Left forelimb (tissue), 1 donor: ENCODE results near the gene IL1B.
"Not testable (repeated sequence)": the region's sequence is repeated elsewhere in the genome, so short reads cannot be mapped to it uniquely, and the experiment has no call there.

Experiments
- DNase-seq: peaks from one replicate; pipeline ENCODE4 v3.0.0-alpha.2; 2018; ENCODE audit warnings: low spot score

The IL1B gene

GRCh38 chr2:112836695-112837117 is at the start of gene IL1B:
Gene IL1B, minus strand, starts transcription at chr2:112836779. Its CDS starts 550 bp downstream, at chr2:112836229.
- DNase-seq, result no peak

DNA sequence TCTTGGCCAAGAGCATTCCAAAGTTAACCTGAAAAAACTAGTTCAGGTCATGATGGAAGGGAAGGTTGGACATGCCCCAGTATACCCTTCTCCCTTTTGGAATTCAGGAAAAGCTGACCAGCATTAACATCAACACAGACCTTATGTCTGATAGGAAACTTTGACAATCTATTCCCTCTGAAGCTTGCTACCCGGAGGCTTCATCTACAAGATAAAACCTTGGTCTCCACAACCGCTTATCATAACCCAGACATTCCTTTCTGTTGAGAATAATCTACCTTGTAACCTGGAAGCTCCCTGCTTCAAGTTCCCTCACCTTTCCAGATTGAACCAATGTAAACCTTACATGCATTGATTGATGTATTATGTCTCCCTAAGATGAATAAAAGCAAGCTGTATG is 49.7 kb upstream of the IL1B start:
- no peak for DNase-seq

GRCh38 chr2:112885506-112885902 is 48.9 kb upstream of the IL1B start:
- DNase-seq, result no peak

DNA sequence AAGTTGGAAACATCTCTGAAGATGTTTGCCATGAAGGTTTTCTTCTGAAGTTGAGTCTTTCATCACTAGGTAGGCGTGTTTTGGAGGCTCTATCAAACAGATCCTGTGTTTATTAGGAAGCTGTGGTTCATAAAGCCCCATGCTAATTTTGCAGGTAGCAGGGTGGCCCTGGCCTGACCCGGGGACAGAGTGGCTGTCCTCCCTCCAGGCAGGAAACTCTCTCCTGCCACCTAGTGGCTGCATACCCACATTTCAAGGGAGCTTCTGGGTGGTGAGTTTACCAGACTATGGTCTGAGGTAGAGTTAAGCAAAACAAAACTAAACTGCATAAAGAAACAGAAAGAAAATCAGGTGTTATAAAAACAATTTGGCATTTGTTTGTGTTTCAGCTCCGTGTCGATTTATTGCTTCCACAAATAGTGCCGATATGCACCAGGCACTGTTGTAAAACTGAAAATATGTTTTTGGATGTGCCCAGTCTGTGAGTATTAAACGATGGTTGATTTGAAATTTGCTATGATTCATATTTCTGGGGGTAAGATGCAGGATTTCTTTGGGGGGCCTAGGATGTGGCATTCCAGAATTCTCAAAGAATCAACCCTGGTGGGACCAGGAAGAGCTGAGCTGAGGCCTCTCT is 48.4 kb upstream of the IL1B start:
- DNase-seq, result no peak

GRCh38 chr2:112883669-112884068 is 47.1 kb upstream of the IL1B start:
- no peak for DNase-seq

- no peak for DNase-seq
Measured at GRCh38 chr2:112881217-112881985, 44.8 kb upstream of the IL1B start.

GRCh38 chr2:112880696-112881095 is 44.1 kb upstream of the IL1B start:
- no peak for DNase-seq

DNA sequence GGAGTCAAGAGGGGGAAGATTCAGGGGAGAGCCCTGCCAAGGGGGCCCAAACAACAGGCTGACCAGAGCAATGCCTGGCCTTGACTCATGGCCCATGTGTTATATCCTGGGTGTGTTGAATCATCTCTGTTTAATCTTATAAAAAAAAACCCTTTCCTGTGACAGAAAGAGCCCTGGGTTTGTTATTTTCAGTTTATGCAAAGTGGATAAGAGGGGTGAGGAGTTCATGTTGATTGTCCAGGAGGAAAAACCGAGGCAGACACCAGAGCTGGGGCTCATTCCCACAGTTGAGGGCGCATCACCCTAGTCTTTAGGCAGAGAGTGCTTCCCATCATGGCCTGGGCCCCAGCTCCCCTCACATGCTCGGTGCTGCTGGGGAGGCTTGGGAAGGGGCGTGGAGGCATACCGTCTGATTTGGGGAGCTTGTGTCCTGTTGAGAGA is 43.5 kb upstream of the IL1B start:
- DNase-seq, result no peak

- no peak for DNase-seq
Measured at GRCh38 chr2:112879491-112880041, 43.0 kb upstream of the IL1B start.

DNA sequence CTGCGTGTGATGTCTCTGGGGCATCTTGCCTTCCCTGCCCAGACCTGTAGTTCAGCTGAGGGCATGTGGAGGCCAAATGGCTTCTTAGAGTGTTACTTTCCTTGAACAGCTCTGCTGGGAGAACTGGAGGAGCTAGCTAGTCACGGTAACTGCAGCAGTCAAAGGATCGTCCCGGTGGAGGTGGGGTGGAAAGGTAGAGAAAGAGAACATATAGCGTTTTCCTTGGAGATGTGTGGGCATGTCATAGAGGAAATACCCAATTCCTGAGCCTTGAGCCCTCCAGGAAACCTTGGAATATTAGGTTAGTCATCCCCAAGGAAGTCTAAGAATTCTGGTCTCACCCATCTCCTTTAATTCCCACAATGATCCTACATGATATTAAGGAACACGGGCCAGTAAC is 40.8 kb upstream of the IL1B start:
- DNase-seq, result no peak

- DNase-seq, result no peak
Measured at GRCh38 chr2:112876971-112877361, 40.4 kb upstream of the IL1B start.

DNA sequence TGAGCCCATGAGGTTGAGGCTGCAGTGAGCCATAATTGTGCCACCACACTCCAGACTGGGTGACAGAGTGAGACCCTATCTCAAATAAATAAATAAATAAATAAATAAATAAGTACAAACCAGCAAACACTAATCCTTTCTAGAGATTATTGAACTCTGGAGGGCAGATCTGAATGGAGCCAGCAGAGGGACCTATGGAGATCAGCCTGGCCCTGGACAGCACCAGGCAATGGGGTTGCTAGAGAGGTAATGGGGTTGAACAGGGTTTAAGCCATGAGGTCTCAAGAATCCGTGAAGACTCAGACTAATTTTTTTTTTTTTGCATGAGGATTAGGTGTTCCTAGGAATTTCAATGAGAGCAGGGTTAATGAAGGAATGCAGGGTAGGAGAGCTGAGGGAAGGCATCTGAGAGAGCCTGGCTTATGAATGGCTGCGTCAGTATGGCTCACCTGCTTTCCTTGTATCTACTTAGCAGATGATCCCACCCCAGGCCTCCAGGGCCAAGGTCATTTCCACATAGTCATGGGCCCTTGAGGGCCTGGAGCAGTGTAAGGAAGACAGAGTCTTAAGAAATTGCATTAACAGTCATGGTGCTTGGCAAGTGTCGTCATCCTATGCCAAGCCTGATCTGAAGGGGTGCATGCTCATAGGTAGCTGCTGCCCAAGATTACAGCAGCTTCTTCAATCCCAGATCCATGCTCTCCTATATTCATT is 39.8 kb upstream of the IL1B start:
- no peak for DNase-seq

GRCh38 chr2:112870841-112871835 is 34.6 kb upstream of the IL1B start:
- no peak for DNase-seq

DNA sequence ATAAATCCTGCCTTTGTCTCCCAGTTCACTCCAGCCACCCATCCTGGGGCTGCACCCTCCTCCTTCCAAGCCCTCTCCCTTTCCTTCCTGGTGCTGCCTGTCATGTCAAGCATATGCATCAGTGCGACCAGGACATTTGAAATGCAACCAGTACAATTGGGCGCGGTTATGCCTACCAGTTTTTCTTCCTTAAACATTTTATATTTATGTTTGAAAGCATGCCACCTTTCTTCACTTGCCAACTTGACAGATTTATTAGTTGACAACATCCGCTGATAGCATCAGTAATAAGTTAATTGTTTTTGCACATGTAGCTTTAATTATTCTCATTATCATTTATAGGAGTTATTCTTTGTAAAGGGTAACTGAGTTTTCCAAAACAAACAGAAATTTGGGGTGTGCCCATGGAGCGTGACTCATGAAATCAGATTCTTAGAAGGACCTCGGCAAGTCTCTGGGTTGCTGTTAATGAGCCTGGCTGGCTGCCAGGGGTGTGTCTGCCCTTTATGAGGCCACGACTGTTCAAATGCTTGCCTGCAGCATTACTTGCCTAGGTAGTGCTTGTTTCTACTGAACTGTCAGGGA is 32.8 kb upstream of the IL1B start:
- no peak for DNase-seq

- no peak for DNase-seq
Measured at GRCh38 chr2:112867701-112868631, 31.4 kb upstream of the IL1B start.

- no peak for DNase-seq
Measured at GRCh38 chr2:112866128-112866835, 29.7 kb upstream of the IL1B start.

GRCh38 chr2:112864072-112864471 is 27.5 kb upstream of the IL1B start:
- no peak for DNase-seq

GRCh38 chr2:112859406-112860183 is 23.0 kb upstream of the IL1B start:
- not testable (repeated sequence) for DNase-seq
